ENCODE results near the gene RAD51B.

DNA sequence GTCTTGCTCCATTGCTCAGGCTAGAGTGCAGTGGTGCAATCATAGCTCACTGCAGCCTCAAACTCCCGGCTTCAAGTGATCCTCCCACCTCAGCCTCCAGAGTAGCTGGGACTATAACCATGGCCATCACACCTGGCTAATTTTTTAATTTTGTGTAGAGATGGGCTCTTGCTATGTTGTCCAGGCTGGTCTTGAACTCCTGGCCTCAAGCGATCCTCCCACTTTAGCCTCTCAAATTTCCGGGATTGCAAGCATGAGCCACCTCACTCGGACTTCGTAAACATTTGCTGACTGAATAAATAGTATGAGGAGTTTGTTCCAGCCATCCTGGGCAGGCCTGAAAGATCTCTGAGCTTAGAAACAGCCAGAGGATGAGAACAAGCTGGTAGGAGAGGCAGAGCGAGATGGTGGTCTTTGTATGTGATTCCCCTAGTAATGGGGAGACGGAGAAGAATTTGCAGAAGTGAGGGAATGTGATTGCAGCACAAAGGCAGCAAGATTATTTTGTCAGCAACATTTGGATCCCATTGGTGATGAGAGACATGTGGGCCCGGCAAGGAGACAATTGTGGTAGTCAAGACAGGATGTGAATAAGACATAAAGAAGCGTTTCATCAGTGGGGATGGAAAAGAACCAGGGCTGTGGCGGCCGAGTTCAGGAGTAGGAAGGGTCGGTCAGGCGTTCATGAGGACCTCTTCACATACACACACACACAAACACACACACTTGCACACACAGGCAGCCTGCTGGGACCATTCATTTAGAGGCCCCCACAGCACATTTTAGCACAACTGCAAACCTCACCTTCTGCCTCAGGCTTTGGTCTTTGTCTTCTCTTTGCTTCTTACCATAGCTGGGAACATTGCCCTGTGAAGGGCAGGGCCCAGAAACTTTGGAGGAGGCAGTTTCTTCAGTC is 817.8 kb downstream of the RAD51B start:
- TF ChIP-seq, protein P1, sequence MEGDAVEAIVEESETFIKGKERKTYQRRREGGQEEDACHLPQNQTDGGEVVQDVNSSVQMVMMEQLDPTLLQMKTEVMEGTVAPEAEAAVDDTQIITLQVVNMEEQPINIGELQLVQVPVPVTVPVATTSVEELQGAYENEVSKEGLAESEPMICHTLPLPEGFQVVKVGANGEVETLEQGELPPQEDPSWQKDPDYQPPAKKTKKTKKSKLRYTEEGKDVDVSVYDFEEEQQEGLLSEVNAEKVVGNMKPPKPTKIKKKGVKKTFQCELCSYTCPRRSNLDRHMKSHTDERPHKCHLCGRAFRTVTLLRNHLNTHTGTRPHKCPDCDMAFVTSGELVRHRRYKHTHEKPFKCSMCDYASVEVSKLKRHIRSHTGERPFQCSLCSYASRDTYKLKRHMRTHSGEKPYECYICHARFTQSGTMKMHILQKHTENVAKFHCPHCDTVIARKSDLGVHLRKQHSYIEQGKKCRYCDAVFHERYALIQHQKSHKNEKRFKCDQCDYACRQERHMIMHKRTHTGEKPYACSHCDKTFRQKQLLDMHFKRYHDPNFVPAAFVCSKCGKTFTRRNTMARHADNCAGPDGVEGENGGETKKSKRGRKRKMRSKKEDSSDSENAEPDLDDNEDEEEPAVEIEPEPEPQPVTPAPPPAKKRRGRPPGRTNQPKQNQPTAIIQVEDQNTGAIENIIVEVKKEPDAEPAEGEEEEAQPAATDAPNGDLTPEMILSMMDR (conservative IDR thresholded peaks at IDR 0.05; ENCODE audit: low read depth, low read length): no peak
- no peak for TF ChIP-seq EZH2 (IDR thresholded peaks at IDR 0.05; ENCODE audit: low read length, unreplicated experiment)

All from PC-3 (cell line).